H1 (cell line): Measurements from ENCODE around the gene C19orf25. TPM values are rescaled to one million over a fixed set of nuclear protein-coding genes. Genes with fewer than 3 reads are reported as not detected.

ENCODE experiments used
- CTCF ChIA-PET: fragments of 300-600 bp; sonication (Branson Sonifier 250); formaldehyde crosslinking; loops from one replicate; lab custom pipeline; 2021; ENCODE audit not compliant: partially characterized antibody; lab: Charles Lee
- POLR2A ChIA-PET: fragments of 300-600 bp; sonication (Branson Sonifier 250); formaldehyde crosslinking; loops from one replicate; lab custom pipeline; 2021; ENCODE audit warnings: inconsistent platforms; ENCODE audit not compliant: partially characterized antibody; lab: Charles Lee
- DNase-seq, 2 experiments: peaks; one replicate each; pipeline versions ENCODE4 v3.0.0 to v3.0.0-alpha.2; 2010 to 2022; ENCODE audit warnings: low spot score in 2 of 2, low read depth in 1 of 2, mixed read lengths in 1 of 2
- FAIRE-seq: peaks from 2 replicates; lab custom pipeline; 2011; peaks lifted over from hg19 to GRCh38; lab: Jason Lieb, UNC
- H2AFZ ChIP-seq: 2 replicates; pipeline ENCODE4 v1.8.1; 2012; ENCODE audit warnings: low read length, inconsistent platforms
- H2AK5ac ChIP-seq: 2 replicates; pipeline ENCODE4 v1.6.1; 2013; ENCODE audit warnings: low read depth, low read length
- H2BK120ac ChIP-seq: replicated peaks from 2 replicates; pipeline ENCODE3; 2013; ENCODE audit warnings: low read depth, low read length, inconsistent platforms
- H2BK12ac ChIP-seq: 2 replicates; pipeline ENCODE4 v1.6.1; 2013; ENCODE audit warnings: low read depth, low read length
- H2BK15ac ChIP-seq: 2 replicates; pipeline ENCODE4 v1.6.1; 2013; ENCODE audit warnings: low read length
- H2BK20ac ChIP-seq: 2 replicates; pipeline ENCODE4 v1.6.1; 2013; ENCODE audit warnings: low read length
- H2BK5ac ChIP-seq: 2 replicates; pipeline ENCODE4 v1.6.1; 2013; ENCODE audit warnings: low read depth, low read length
- H3K14ac ChIP-seq: 2 replicates; pipeline ENCODE4 v1.6.1; 2013; ENCODE audit warnings: inconsistent platforms; ENCODE audit not compliant: insufficient read length
- H3K18ac ChIP-seq: 2 replicates; pipeline ENCODE4 v1.6.1; 2013; ENCODE audit warnings: low read length; ENCODE audit errors: extremely low read depth
- H3K23ac ChIP-seq: 2 replicates; pipeline ENCODE4 v1.6.1; 2013; ENCODE audit warnings: inconsistent platforms; ENCODE audit not compliant: insufficient read length
- H3K23me2 ChIP-seq: 2 replicates; pipeline ENCODE4 v1.6.1; 2013; ENCODE audit warnings: low read depth, low read length
- H3K27ac ChIP-seq: 2 replicates; pipeline ENCODE4 v1.6.1; 2011; ENCODE audit warnings: low read depth, low read length, inconsistent platforms
- H3K27me3 ChIP-seq, 4 experiments: replicated peaks in 1 of 4; 1 replicate in 1 of 4; 2 replicates in 3 of 4; pipeline versions ENCODE4 v1.6.1 to v1.8.1; 2011 to 2013; ENCODE audit warnings: low read length in 3 of 4, mild to moderate bottlenecking in 3 of 4, inconsistent platforms in 2 of 4, mixed read lengths in 2 of 4, moderate library complexity in 1 of 4; ENCODE audit not compliant: control insufficient read depth in 3 of 4, insufficient read depth in 3 of 4; ENCODE audit errors: extremely low read depth in 1 of 4
- H3K36me3 ChIP-seq, 4 experiments: 2 replicates each; pipeline versions ENCODE4 v1.6.1 to v1.8.1; 2011 to 2013; ENCODE audit warnings: mild to moderate bottlenecking in 4 of 4, low read length in 3 of 4, moderate library complexity in 2 of 4, control low read depth in 1 of 4, inconsistent platforms in 1 of 4; ENCODE audit not compliant: insufficient read depth in 4 of 4, control insufficient read depth in 2 of 4
- H3K4ac ChIP-seq: replicated peaks from 2 replicates; pipeline ENCODE3; 2013; ENCODE audit warnings: low read length, low read depth, mixed read lengths, inconsistent platforms; ENCODE audit not compliant: insufficient read length
- H3K4me1 ChIP-seq, 4 experiments: replicated peaks in 1 of 4; 1 replicate in 1 of 4; 2 replicates in 3 of 4; pipeline versions ENCODE4 v1.6.1 to v1.8.1; 2011 to 2013; ENCODE audit warnings: low read length in 3 of 4, inconsistent platforms in 2 of 4, mixed read lengths in 1 of 4; ENCODE audit not compliant: insufficient read depth in 4 of 4, control insufficient read depth in 3 of 4
- H3K4me2 ChIP-seq, 2 experiments: 2 replicates each; pipeline versions ENCODE4 v1.6.1 to v1.8.1; 2011 to 2013; ENCODE audit warnings: low read depth in 2 of 2, low read length in 2 of 2, control low read depth in 1 of 2, inconsistent platforms in 1 of 2, mild to moderate bottlenecking in 1 of 2; ENCODE audit not compliant: insufficient read depth in 1 of 2
- H3K4me3 ChIP-seq, 4 experiments: fragments of 200-600, 300-600 bp in 1 of 4; sonication (generic), shearing (Covaris generic), sonication (Bioruptor Twin) in 1 of 4; 2 replicates each; pipeline versions ENCODE4 v1.5.1 to v1.8.1; 2011 to 2016; ENCODE audit warnings: low read length in 4 of 4, low read depth in 3 of 4, control low read depth in 2 of 4, inconsistent platforms in 2 of 4, mild to moderate bottlenecking in 2 of 4, mixed read lengths in 1 of 4, moderate library complexity in 1 of 4; ENCODE audit not compliant: insufficient read depth in 2 of 4; ENCODE audit errors: extremely low read depth in 1 of 4
- H3K56ac ChIP-seq: replicated peaks from 2 replicates; pipeline ENCODE3; 2013; ENCODE audit warnings: low read depth, mild to moderate bottlenecking, mixed read lengths, low read length, inconsistent platforms; ENCODE audit not compliant: insufficient read length
- H3K79me1 ChIP-seq: 2 replicates; pipeline ENCODE4 v1.6.1; 2013; ENCODE audit warnings: low read depth, low read length, control low read depth
- H3K79me2 ChIP-seq, 2 experiments: 2 replicates each; pipeline versions ENCODE4 v1.6.1 to v1.8.1; 2012 to 2013; ENCODE audit warnings: low read length in 2 of 2, mild to moderate bottlenecking in 2 of 2, inconsistent platforms in 1 of 2; ENCODE audit not compliant: insufficient read depth in 2 of 2, control insufficient read depth in 1 of 2
- H3K9ac ChIP-seq, 4 experiments: replicated peaks in 1 of 4; 1 replicate in 1 of 4; 2 replicates in 3 of 4; pipeline versions ENCODE4 v1.6.1 to v1.8.1; 2011 to 2013; ENCODE audit warnings: low read depth in 3 of 4, low read length in 3 of 4, control low read depth in 2 of 4, mild to moderate bottlenecking in 2 of 4, moderate library complexity in 2 of 4, inconsistent platforms in 1 of 4; ENCODE audit errors: extremely low read depth in 1 of 4
- H3K9me3 ChIP-seq, 2 experiments: 2 replicates each; pipeline versions ENCODE4 v1.6.1 to v1.8.1; 2012 to 2013; ENCODE audit warnings: mild to moderate bottlenecking in 2 of 2, moderate library complexity in 2 of 2, control low read depth in 1 of 2, inconsistent platforms in 1 of 2, low read depth in 1 of 2, low read length in 1 of 2, mixed read lengths in 1 of 2; ENCODE audit not compliant: insufficient read depth in 2 of 2
- H4K20me1 ChIP-seq, 2 experiments: replicated peaks in 1 of 2; 2 replicates each; pipeline versions ENCODE3 to v1.8.1; 2011 to 2013; ENCODE audit warnings: inconsistent platforms in 2 of 2, low read length in 2 of 2, mild to moderate bottlenecking in 1 of 2; ENCODE audit not compliant: insufficient read depth in 2 of 2, control insufficient read depth in 1 of 2
- H4K5ac ChIP-seq: 2 replicates; pipeline ENCODE4 v1.6.1; 2013; ENCODE audit warnings: low read length, low read depth, mixed read lengths, inconsistent platforms; ENCODE audit not compliant: insufficient read length
- H4K8ac ChIP-seq: 2 replicates; pipeline ENCODE4 v1.8.0; 2013; ENCODE audit warnings: mild to moderate bottlenecking, moderate library complexity, low read length, inconsistent platforms; ENCODE audit not compliant: insufficient read depth; ENCODE audit errors: extremely low read depth
- H4K91ac ChIP-seq: replicated peaks from 2 replicates; pipeline ENCODE3; 2013; ENCODE audit warnings: low read length, mixed read lengths, inconsistent platforms; ENCODE audit not compliant: insufficient read length
- EGR1 ChIP-seq: IDR thresholded peaks from 2 replicates; pipeline ENCODE4 v1.6.1; 2011; ENCODE audit warnings: low read depth, low read length, borderline replicate concordance
- POU5F1 ChIP-seq: IDR thresholded peaks from 2 replicates; pipeline ENCODE4 v1.6.1; 2011; ENCODE audit warnings: low read depth, mild to moderate bottlenecking, low read length, moderate library complexity
- WGBS, 2 experiments: shearing (Covaris generic) in 1 of 2; methylation state at CpG; one replicate each; pipeline versions ENCODE4 v1.1.6 to v1.1.7; 2013 to 2015; ENCODE audit warnings: low lambda C conversion rate in 2 of 2, mixed read lengths in 2 of 2, inconsistent platforms in 1 of 2, low coverage in 1 of 2, missing lambda C conversion rate in 1 of 2; ENCODE audit not compliant: insufficient replicate concordance in 2 of 2, insufficient coverage in 1 of 2, insufficient read length in 1 of 2; ENCODE audit errors: extremely low coverage in 1 of 2, missing lambda C conversion rate in 1 of 2; 5-methylcytosine and 5-hydroxymethylcytosine counted together
- polyA plus RNA-seq, 7 experiments: library from polyadenylated mRNA; depleted of rRNA in 3 of 7; stranded (reverse) in 5 of 7; unstranded in 2 of 7; fragments of >200 nt in 5 of 7; fragments of 200-250 nt in 2 of 7; gene quantifications; 1 replicate in 5 of 7; 2 replicates in 1 of 7; 4 replicates in 1 of 7; pipeline versions ENCODE4 v1.2.1 to v1.2.3, GENCODE V29; 2011 to 2013; ENCODE audit warnings: missing spikeins in 2 of 7, mixed read lengths in 2 of 7
- total RNA-seq: library from RNA; stranded (reverse); fragmentation: NEBNext Ultra II Directional; extraction: Animal tissue kit (Norgen Biotek cat#: 25700); gene quantifications from 2 replicates; pipeline ENCODE4 v1.2.1, GENCODE V29; 2021

The C19orf25 gene
- total and polyA plus RNA-seq, 2 of the 8 experiments (the other 6 are each of a cell fraction or from before 2014, with no cell fraction given), result 41.3 to 67.4 TPM

- Histone ChIP-seq H3K4me2 (no peak overlapping the region), H3K27ac (no peak overlapping the region), H2AFZ (no peak overlapping the region), H3K79me1 (no peaks in the 10 kb centered on the region), H4K91ac (no peak overlapping the region), H2BK12ac (no peak overlapping the region), H2AK5ac (no peak overlapping the region), H3K56ac (no peak overlapping the region), H3K9ac (no peak overlapping the region), H3K4me1 (peaks cover 0 to 5% (median 2%) of the 10 kb centered on the region in 4 experiments; a peak in 4 of 7 replicates), H4K8ac (no peak overlapping the region), H3K27me3 (peaks cover 3 to 9% (median 6%) of the 10 kb centered on the region in 4 experiments; a peak in 6 of 7 replicates), H3K4ac (no peak overlapping the region), H2BK20ac (no peak overlapping the region), H2BK15ac (no peak overlapping the region), H3K14ac (no peak overlapping the region), H3K36me3 (no peaks in the 10 kb centered on the region), H3K18ac (no peak overlapping the region), H3K4me3 (no peak overlapping the region), H3K23me2 (peaks cover 5% of the 10 kb centered on the region; the same call in 1 of the 2 replicates), H4K20me1 (no peaks in the 10 kb centered on the region), H3K9me3 (no peaks in the 10 kb centered on the region), H2BK120ac (no peak overlapping the region), H2BK5ac (no peak overlapping the region; the same call in 1 of the 2 replicates), H4K5ac (no peak overlapping the region), H3K79me2 (no peaks in the 10 kb centered on the region), H3K23ac (no peak overlapping the region)
- no peak for FAIRE-seq
- no peak for DNase-seq
- ChIA-PET POLR2A (interaction anchor here (0.5 to 1.5 kb wide), 3 partner anchors 18 to 51 kb away, joined by 3 read pairs; no protein-coding TSS in a partner anchor), CTCF (interaction anchor here (0.6 to 1.7 kb wide), 2 partner anchors 21 to 648 kb away, joined by 3 read pairs; no protein-coding TSS in a partner anchor)
- 91% methylated on average over 36 of the region's 56 CpGs; no CpG with 5 or more reads in 1 of the 2 experiments for WGBS, 2 experiments
- TF ChIP-seq EGR1 (no peak), POU5F1 (no peak)
Observed at GRCh38 chr19:1486720-1487575, 7.9 kb upstream of the C19orf25 start.
